ENCODE measurements around the gene GOLGA8S.
"Not testable (repeated sequence)": the region's sequence is repeated elsewhere in the genome, so short reads cannot be mapped to it uniquely, and the experiment has no call there.

Gene GOLGA8S

GRCh38 chr15:23354448-23354847, at the start of gene GOLGA8S:
Gene GOLGA8S (plus strand): TSS chr15:23354748. CDS start chr15:23354810, 62 bp downstream.
- DNase-seq = not testable (repeated sequence)

GRCh38 chr15:23304805-23305204, 49.7 kb upstream of the GOLGA8S start:
- not testable (repeated sequence) for DNase-seq

- DNase-seq = not testable (repeated sequence)
Measured at GRCh38 chr15:23305921-23306320, 48.6 kb upstream of the GOLGA8S start.

DNA sequence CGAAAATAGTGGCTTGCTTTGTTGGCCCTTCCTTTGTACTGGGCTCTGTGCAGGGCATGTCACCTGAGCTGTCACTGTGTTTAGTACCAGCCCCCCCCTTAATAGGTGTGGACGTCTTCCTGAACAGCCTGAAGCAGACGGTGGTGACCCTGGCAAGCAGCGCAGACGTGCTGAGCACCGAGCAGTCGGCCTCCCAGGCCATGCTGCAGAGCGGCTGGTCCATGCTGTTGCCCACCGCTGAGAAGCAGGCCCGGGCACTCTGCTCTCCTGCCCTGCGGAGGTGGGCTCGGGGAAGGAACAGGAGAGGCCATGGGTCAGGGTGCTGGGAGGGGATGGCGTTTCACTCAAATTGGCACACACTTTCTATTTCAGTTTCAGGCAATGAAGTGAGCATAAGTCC, 43.3 kb upstream of the GOLGA8S start:
- DNase-seq = not testable (repeated sequence)

DNA sequence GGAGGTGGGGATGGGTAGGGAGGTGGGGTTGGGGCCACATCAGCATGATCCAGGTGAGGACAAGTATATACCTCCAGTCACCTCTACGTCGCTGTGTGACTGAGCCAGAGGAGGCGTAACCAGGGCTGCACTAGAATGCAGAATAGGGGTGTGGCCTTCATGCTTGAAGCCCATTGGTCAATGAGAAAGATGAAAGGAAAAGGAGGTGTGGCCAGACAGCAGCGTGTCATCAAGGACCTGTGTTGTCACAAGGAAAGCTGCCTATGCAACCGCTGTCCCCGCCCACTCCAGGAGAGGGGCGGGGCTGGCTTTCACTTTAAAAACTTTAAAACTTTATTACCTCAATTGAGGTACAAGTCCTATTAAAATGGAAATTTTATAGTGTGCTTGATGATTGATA, 20.5 kb upstream of the GOLGA8S start, which contains the start of gene GOLGA6L26:
TSS of gene GOLGA6L26 (minus strand) at position 101 of the 400 bp plus-strand sequence. CDS start at position 40, 61 bp downstream.
- not testable (repeated sequence) for DNase-seq

DNA sequence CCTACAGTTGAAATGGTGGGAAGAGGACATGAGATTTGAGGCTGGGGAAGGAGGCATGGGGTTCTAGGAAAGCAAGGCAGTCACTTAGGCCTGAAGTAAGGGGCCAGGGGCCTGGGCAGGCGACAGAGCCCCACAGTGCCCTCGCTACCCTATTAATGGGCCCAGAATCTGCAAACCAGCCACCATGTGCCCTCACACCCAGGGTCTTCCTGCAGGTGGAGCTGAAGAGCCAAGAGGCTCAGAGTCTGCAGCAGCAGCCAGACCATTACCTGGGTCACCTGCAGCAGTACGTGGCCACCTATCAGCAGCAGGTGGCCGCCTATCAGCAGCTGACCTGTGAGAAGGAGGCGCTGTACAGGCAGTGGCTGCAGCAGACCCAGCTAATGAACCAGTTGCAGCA, 8.1 kb downstream of the GOLGA8S start:
- not testable (repeated sequence) for DNase-seq

GRCh38 chr15:23364261-23364660, 9.7 kb downstream of the GOLGA8S start:
- DNase-seq = not testable (repeated sequence)

DNA sequence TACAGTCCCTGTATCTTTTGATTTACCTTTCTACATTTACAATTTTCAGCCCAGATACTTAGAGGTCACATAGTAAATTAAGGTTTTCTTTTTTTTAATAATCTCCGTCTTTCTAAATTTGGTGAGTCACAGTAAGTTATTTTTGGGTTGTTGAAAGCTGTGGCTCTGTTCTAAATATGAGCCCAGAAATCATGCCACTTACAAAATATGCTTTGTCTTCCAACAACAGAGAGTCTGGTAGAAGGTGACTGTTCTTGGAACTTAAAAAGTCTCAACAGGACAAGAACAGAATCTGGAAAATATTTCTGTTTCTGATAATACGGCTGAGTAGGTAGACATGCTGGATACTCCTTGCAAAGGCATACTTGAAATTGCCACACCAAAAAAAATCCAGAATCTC, 16.0 kb downstream of the GOLGA8S start:
- no peak for DNase-seq

DNA sequence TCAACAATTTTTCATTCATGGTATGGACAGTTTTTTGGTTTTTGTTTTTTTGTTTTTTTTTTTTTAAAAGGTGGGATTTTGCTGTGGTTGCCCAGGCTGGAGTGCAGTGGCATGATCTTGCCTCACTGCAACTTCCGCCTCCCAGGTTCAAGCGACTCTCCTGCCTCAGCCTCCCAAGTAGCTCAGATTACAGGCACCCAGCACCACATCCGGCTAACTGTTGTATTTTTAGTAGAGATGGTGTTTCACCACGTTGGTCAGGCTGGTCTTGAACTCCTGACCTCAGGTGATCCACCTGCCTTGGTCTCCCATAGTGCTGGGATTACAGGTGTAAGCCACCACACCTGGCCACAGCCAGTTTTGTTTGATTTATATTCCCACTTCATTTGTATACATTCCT, 16.6 kb downstream of the GOLGA8S start:
- not testable (repeated sequence) for DNase-seq

GRCh38 chr15:23371868-23372267, 17.3 kb downstream of the GOLGA8S start:
- not testable (repeated sequence) for DNase-seq

- DNase-seq = no peak
Measured at GRCh38 chr15:23372284-23372683, 17.7 kb downstream of the GOLGA8S start.

GRCh38 chr15:23372891-23373600, 18.5 kb downstream of the GOLGA8S start:
- not testable (repeated sequence) for DNase-seq

DNA sequence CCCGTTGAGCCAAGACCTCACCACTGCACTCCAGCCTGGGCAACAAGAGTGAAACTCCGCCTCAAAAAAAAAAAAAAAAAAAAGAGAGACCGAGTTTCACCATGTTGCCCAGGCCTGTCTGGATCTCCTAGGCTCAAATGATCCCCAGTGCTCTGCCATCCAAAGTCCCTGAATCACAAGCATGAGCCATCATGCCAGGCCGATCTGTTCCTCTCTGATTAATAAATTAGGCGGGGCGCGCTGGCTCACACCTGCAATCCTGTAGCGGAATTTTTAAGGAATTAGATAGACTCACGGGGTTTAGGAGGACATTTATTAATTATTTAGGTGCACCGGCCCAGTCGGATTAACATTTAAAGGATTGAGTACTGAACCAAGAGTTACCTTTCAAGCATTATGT, 19.7 kb downstream of the GOLGA8S start:
- DNase-seq = not testable (repeated sequence)

DNA sequence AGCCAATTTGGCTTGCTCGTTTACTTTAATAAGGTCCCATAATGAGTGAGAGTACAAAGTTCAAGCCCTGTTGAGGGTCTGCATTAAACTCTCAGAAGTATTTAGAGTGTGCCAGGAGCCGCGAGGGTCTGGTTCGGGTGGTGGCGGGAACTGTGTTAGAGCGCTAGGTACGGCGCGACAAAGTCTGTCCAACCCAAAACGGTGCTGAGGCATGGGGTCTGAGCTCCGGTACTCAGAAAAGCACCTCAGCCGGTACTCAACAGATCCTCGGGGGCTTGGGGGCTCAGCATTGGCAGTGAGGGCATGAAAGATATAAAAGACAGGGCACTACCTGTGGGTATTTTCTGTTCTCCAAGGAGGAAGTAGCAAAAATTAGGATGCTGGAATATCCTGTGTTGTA, 24.4 kb downstream of the GOLGA8S start:
- DNase-seq = not testable (repeated sequence)

GRCh38 chr15:23380700-23381099, 26.2 kb downstream of the GOLGA8S start:
- DNase-seq = not testable (repeated sequence)

DNA sequence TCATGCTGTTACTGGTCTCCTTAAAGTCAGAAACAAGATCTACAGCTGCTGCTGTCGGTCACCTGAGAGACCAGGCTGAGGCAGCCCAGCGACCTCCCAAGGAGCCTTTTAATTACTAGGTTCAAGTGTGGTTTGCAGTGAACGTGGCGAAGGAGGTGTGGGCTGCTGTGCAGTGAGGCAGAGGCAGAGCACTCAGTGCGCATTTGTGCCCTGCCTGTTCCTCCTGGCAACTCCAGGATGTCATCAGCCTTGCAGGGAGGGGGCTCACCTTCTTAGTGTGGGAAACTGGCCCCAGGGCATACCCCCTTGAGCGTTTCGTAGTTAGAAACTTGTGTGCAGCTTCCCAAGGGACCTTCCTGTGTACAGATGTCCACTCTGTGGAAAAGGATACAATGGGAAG, 26.6 kb downstream of the GOLGA8S start:
- DNase-seq = not testable (repeated sequence)

DNA sequence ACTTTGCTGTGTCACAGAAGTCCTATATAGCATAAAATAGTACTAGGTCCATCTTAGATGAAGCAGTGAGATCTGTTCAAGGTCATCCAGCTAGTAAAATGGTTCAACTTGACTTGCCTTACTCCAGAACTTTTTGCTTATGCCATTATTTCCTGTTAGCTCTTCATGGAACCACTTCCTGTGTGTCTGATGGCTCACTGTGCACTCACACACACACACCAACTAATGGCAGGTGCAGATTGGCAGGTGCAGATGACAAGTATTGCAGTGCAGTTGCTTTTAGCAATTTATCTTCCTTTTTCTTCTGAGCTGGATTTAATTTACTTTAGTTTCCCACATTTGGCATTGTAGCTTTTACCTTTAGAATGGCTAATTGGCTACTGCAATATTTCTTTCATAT, 29.8 kb downstream of the GOLGA8S start:
- DNase-seq = no peak

DNA sequence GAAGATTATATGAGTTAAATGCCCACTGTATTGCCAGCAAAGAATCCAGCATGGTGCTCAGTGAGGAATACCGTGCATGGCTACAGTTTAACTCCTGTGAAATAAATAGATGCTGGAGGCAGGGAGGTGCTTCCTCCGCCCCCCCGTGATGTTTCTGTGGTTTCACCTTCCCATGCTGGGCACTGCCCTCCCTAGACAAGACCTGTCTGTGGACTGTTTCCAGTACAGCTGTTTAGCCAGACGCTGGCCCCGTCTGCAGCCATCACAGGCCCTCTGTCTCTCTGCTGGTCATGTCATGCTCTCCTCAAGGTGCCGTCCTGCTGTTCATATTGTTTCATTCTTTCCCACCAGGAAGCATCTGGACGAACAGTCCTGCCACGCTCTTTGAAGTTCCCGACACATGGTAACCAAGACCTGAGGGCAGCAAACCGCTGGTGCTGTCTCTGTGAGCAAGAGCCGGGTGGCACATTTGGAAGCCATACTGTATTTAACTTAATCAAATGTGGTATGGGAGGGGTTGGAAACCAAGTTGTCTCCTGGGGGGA, 31.4 kb downstream of the GOLGA8S start:
- no peak for DNase-seq

- DNase-seq = no peak
Measured at GRCh38 chr15:23387621-23388190, 33.2 kb downstream of the GOLGA8S start.

- DNase-seq = no peak
Measured at GRCh38 chr15:23395030-23395692, 40.6 kb downstream of the GOLGA8S start.

- DNase-seq = no peak
Measured at GRCh38 chr15:23395832-23396231, 41.3 kb downstream of the GOLGA8S start.

DNA sequence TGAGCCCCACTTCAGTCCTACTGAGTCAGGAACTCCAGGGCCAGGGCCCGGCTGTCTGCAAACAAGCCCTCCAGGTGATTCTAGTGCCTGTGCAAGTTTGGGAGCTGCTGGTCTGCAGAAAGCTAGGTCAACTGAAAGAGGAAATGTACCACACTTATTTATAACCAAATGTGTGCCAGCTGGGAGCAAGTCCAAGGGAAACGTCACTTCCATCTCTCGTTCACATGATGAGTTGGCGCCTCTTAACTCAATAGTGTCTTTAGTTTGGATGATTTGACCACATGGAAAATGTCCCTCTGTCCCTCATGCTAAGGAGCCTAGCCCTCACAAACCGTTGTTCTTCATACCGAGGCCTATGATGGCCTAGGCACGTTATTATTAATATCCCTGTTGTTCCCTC, 43.2 kb downstream of the GOLGA8S start:
- DNase-seq = no peak

DNA sequence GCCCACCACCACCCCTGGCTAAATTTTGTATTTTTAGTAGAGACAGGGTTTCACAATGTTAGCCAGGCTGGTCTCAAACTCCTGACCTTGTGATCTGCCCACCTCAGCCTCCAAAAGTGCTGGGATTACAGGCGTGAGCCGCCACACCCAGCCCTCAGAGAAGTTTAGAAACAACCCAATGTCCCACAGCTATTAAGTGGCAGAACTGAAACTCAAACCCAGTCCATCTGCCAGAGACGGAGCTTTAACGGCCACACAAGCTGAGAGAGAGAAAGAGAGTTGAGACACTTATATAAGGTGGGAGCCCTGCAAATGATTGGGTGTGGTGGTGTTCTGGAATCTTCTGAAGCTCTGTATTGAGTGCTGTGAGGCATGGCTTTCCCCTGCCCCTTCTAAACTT, 43.8 kb downstream of the GOLGA8S start:
- DNase-seq = not testable (repeated sequence)

DNA sequence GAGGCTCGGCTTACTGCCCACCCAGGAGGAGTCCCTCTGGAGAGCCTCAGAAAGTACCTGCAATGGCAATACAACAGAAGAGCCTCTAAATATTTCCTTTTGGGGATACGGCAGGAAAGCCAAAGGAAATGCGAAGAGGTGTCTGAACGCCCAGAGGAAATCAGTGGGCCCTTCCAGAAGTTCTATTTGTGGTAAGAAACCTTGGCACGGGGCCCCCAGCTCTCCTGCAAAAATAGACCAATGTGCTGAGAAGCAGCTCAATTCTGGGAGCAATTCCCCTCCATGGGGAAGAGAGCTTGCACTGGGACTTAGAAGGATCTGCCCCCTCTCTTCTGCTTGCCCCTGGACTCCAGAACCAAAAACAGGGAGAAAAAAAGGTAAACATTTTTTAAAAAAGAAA, 44.7 kb downstream of the GOLGA8S start:
- not testable (repeated sequence) for DNase-seq
